Activated naive CD4-positive, alpha-beta T cell (primary cell): Measurements from ENCODE around the gene MKI67.
"Not testable (repeated sequence)": the region's sequence is repeated elsewhere in the genome, so short reads cannot be mapped to it uniquely, and the experiment has no call there.

Experiments used
- DNase-seq, 4 experiments: peaks; one replicate each; lab custom pipeline; 2025; lab: John Stamatoyannopoulos, UW

Gene MKI67

GRCh38 chr10:128103229-128103714 lies 23.0 kb downstream of the MKI67 start:
- peak in 2 of 4 experiments; percentile 20 to 24 for DNase-seq

GRCh38 chr10:128102480-128103228 lies 23.6 kb downstream of the MKI67 start:
- DNase-seq = no peak

DNA sequence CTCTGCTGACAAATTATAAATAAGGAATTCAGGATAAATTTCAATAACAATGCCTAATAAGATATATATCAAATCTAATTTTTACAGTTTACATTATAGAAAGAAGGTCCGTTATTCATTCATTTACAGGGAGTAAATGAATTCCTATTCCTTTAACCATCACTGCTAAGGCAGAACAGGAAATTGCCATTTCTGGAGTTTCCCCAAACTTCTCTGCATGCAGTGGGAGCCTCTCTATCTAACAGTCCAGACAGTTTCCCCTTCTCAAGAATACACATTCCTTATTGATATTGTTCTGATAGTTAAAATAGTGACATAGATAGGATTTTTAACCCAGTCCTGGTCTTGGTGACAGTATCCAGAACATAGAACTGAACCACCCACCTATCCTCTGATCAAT lies 24.3 kb downstream of the MKI67 start:
- no peak for DNase-seq

DNA sequence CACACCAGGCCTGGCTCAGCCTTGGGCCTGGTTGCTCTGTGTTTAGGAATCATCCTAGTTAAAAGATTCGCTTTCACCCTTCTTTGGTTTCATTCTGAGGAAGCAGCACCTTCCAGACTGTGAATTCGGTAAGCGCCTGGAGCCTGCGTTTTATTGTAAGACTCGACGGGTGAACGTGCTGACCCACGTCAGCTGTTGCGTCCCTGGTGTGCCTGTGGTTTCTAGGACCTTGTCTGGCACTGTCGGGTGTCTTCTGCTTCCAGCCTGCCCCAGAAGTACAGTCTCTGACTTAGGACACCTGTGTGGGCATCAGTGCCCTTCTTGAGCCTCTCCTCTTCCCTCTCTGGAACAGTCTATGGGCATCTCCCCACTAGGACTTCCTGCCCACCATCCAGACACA lies 26.3 kb downstream of the MKI67 start:
- DNase-seq = no peak

GRCh38 chr10:128098631-128099030 lies 27.6 kb downstream of the MKI67 start:
- no peak for DNase-seq

DNA sequence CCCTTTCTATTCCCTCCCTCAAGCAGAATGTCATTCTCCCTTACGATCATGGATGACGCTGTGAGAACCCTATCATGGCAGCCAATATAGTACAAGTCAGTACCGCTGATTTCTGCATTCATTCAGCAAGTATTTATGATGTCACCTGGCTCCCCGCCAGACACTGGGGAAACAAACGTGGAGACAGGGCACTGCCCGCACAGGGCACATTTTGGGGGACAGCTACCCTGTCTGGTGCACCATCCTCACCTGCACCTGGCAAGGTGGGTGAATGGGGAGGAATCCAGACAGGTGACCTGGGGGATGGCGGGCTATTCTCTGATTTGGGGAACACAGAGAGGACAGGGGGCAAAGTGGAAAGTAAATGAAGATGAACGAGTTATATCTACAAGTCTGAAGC lies 28.4 kb downstream of the MKI67 start:
- no peak for DNase-seq

- no peak for DNase-seq
Measured at GRCh38 chr10:128096486-128097199, 29.6 kb downstream of the MKI67 start.

GRCh38 chr10:128095753-128096469 lies 30.3 kb downstream of the MKI67 start:
- no peak for DNase-seq

GRCh38 chr10:128095027-128095752 lies 31.0 kb downstream of the MKI67 start:
- DNase-seq = no peak

GRCh38 chr10:128094596-128094995 lies 31.6 kb downstream of the MKI67 start:
- DNase-seq = not testable (repeated sequence)

DNA sequence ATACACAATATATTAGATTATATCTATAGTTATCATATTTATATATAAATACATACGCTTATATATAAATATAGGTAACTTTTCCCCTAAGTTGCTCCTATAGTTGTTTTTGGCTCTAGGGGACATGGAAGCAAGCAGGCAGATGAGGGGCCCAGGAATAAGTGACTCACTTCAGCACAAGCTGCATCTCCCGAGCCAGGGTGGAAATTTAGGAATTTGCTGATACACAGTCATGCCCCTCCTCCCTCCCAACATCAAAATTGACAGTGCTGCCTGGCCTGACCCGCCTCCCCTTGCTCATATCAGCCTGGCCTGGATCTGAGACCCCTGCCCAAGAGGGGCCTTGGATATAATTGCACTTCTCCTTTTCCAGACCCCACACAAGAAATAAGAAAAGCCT lies 33.8 kb downstream of the MKI67 start:
- DNase-seq = no peak

GRCh38 chr10:128091636-128092210 lies 34.5 kb downstream of the MKI67 start:
- DNase-seq = no peak

DNA sequence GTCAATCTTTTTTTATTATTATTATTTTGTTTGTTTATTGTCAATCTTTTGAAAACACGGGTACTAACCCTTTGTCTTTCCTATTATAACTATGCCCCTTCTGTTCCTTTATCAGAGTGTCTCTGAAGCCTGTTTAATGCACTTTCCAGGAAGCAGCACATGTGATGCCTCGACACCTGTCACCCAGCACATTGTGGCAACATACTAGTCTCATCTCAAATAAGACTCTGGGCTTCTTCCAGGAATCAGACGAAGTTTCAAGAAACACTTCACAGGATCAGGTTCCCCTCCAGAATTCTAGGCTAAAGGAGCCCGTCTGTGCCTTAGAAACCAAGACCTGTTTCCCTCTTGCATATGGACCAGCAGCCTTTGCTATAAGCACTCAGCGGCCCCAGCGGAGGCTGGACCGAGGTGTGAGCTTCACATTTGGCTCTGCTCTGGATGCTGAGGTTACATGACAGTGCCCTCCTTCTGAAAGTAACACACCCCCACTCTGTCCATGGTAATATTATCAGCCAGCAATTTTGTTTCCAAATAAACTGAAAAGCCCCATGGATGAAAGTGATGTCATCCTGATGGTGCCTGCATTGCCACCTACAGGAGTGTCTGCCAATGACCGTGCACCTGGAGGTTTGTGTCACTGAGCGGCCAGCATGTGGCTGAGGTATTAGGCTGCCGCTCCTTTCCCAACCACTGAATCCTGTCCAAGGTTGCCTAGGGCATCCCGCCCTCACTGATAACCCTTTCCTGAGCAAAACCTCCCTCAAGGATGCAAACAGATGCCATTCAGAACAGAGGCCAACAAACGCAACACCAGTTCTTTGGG lies 38.1 kb downstream of the MKI67 start:
- DNase-seq = no peak

GRCh38 chr10:128087146-128087883 lies 38.9 kb downstream of the MKI67 start:
- DNase-seq = no peak

GRCh38 chr10:128086003-128086863 lies 40.0 kb downstream of the MKI67 start:
- DNase-seq = no peak

DNA sequence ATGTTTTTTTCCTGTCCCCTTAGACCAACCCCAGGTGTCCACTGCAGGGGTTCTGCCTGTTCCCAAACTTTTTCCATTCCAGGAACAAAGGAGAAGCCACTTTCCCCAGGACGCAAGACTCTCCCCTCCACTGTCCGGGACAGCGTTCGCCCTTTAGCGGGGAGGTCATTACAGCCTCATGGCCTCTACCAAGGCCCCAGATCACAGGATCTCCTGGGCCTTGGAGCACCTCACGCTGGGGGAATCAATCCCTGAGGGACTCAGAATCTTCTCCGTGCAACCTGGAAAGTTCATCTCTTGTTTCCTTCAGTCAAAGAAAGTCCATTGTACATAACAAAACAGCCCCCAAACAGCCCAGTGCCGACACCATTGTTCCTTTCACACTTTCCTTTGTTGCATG lies 41.2 kb downstream of the MKI67 start:
- no peak for DNase-seq

DNA sequence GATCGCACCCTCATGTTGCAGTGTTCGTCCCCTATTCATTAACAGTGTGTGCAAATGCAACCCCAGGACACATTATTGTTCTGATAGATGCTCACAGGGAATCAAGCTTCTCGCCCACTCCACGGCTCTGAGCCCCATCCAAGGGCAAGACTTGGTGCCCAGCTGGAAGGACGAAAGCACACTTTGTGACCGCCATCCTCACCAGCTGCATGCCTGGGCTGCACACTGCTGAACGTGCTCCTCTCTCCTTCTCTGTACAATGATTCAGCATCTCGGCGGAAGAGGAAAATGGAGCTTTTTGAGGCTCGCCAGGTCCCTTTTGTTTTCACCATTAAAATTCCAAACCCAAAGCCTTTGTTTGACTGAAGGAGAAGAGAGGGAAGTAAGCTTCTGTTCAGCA lies 41.9 kb downstream of the MKI67 start:
- no peak for DNase-seq

GRCh38 chr10:128083191-128083895 lies 42.9 kb downstream of the MKI67 start:
- no peak for DNase-seq
